Tibial nerve (tissue), 4 donors: ENCODE measurements around the gene TTC21B. TPM values are rescaled to one million over a fixed set of nuclear protein-coding genes. Genes with fewer than 3 reads are reported as not detected.

Experiments used
- DNase-seq, 2 donors: peaks; one replicate each; pipeline ENCODE4 v3.0.0-alpha.2; 2019; ENCODE audit warnings: low spot score in 2 of 2
- H3K27ac ChIP-seq, 4 donors: fragments of 200-600 bp; sonication (generic) in 3 of 4; one replicate each; pipeline ENCODE4 v1.5.1; 2017 to 2019; ENCODE audit warnings: mild to moderate bottlenecking in 1 of 4
- H3K27me3 ChIP-seq, 2 donors: fragments of 200-600 bp; sonication (generic) in 1 of 2; one replicate each; pipeline versions ENCODE4 v1.5.1 to v1.6.0; 2017 to 2019
- H3K36me3 ChIP-seq, 3 donors: fragments of 200-600 bp; sonication (generic); one replicate each; pipeline ENCODE4 v1.5.1; 2018 to 2019
- H3K4me1 ChIP-seq, 4 donors: fragments of 200-600 bp; sonication (generic) in 3 of 4; one replicate each; pipeline ENCODE4 v1.5.1; 2017 to 2019
- H3K4me3 ChIP-seq, 4 donors: fragments of 200-600 bp; sonication (generic) in 3 of 4; one replicate each; pipeline ENCODE4 v1.5.1; 2017 to 2019; ENCODE audit warnings: mild to moderate bottlenecking in 1 of 4, moderate library complexity in 1 of 4
- H3K9me3 ChIP-seq, 4 donors: fragments of 200-600 bp; sonication (generic) in 3 of 4; one replicate each; pipeline ENCODE4 v1.5.1; 2017 to 2019
- EP300 ChIP-seq, 2 donors: sonication (generic); formaldehyde crosslinking; IDR thresholded peaks; one replicate each; pipeline ENCODE4 v1.6.1; 2017; ENCODE audit warnings: antibody characterized with exemption in 2 of 2, mild to moderate bottlenecking in 1 of 2
- POLR2A ChIP-seq, 2 donors: fragments of 450-650 bp; IDR thresholded peaks; one replicate each; pipeline ENCODE4 v1.6.1; 2017; ENCODE audit warnings: antibody characterized with exemption in 2 of 2, mild to moderate bottlenecking in 2 of 2, moderate library complexity in 2 of 2
- WGBS, 2 donors: methylation state at CpG; one replicate each; pipeline ENCODE4 v1.1.5; 2018; 5-methylcytosine and 5-hydroxymethylcytosine counted together
- total RNA-seq, 4 donors: library from RNA; depleted of rRNA; stranded (reverse); fragments of >200 nt; gene quantifications; one replicate each; pipeline ENCODE4 v1.1.0, GENCODE V29; 2016
- TF ChIP-seq, protein P1 (sequence below), 5 experiments: fragments of 200-600 bp in 3 of 5; fragments of 450-650 bp in 2 of 5; sonication (generic) in 3 of 5; IDR thresholded peaks; one replicate each; pipeline ENCODE4 v1.5.1; 2016 to 2019; ENCODE audit warnings: antibody characterized with exemption in 5 of 5, mild to moderate bottlenecking in 3 of 5, moderate library complexity in 2 of 5

TTC21B gene
- total RNA-seq, 4 donors from 2014 or later = 39.6 to 58.8 (median 55.9) TPM

DNA sequence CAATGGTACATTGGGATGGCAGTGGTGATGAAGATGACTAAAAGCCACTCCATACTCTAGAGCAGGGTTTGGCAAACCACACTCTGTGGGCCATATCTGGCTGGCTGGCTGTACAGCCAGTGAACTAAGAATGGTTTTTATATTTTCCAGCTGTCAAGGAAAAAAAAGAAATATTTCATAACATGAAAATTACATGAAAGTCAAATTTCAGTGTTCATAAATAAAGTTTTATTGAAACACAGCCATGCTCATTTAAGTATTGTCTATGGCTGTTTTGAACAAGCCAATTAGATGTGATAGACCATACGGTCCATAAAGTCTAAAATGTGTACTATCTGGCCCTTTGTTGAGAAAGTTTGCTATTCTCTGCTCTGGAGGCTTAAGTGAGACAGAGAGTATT is 1.5 kb downstream of the TTC21B start:
- Histone ChIP-seq H3K27ac (no peak overlapping the region), H3K36me3 (peaks cover 0 to 17% (median 0%) of the 10 kb centered on the region in 3 donors), H3K27me3 (no peaks in the 10 kb centered on the region), H3K4me3 (peak overlapping the region in 1 of 4 donors; percentile 88), H3K4me1 (peaks cover 0 to 50% (median 15%) of the 10 kb centered on the region in 4 donors), H3K9me3 (no peaks in the 10 kb centered on the region)
- WGBS, 2 donors = 0% methylated on average over 1 of the region's 1 CpG
- TF ChIP-seq EP300 (IDR thresholded peaks at IDR 0.05) (no peak), POLR2A (IDR thresholded peaks at IDR 0.05) (no peak)
- TF ChIP-seq, protein P1, sequence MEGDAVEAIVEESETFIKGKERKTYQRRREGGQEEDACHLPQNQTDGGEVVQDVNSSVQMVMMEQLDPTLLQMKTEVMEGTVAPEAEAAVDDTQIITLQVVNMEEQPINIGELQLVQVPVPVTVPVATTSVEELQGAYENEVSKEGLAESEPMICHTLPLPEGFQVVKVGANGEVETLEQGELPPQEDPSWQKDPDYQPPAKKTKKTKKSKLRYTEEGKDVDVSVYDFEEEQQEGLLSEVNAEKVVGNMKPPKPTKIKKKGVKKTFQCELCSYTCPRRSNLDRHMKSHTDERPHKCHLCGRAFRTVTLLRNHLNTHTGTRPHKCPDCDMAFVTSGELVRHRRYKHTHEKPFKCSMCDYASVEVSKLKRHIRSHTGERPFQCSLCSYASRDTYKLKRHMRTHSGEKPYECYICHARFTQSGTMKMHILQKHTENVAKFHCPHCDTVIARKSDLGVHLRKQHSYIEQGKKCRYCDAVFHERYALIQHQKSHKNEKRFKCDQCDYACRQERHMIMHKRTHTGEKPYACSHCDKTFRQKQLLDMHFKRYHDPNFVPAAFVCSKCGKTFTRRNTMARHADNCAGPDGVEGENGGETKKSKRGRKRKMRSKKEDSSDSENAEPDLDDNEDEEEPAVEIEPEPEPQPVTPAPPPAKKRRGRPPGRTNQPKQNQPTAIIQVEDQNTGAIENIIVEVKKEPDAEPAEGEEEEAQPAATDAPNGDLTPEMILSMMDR (IDR thresholded peaks at IDR 0.05) = no peak
- DNase-seq = no peak

DNA sequence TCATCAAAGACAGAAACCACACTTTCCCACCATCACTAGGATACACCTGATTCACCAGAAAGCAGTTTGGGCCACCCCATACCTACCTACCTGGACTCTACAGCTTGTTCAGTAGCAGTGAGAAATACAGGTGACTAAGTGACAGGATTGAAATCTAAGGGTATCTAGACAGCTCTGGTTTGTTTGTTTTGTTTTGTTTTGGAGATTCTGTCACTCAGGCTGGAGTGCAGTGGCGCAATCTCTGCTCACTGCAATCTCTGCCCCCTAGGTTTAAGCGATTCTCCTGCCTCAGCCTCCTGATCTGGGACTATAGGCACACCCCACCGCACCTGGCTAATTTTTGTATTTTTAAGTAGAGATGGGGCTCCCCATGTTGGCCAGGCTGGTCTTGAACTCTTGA is 3.1 kb downstream of the TTC21B start:
- H3K27ac ChIP-seq = no peak overlapping the region
- no peak for DNase-seq
- H3K4me3 ChIP-seq = no peak overlapping the region
- no peaks in the 10 kb centered on the region for H3K27me3 ChIP-seq
- no peaks in the 10 kb centered on the region for H3K9me3 ChIP-seq
- 94 to 96% methylated on average over 3 of the region's 3 CpGs for WGBS, 2 donors
- H3K4me1 ChIP-seq = peaks cover 0 to 47% (median 15%) of the 10 kb centered on the region in 4 donors
- no peak for TF ChIP-seq EP300 (IDR thresholded peaks at IDR 0.05)
- TF ChIP-seq, protein P1 (IDR thresholded peaks at IDR 0.05) = no peak
- TF ChIP-seq POLR2A (IDR thresholded peaks at IDR 0.05) = no peak
- peaks cover 0 to 24% (median 0%) of the 10 kb centered on the region in 3 donors for H3K36me3 ChIP-seq

DNA sequence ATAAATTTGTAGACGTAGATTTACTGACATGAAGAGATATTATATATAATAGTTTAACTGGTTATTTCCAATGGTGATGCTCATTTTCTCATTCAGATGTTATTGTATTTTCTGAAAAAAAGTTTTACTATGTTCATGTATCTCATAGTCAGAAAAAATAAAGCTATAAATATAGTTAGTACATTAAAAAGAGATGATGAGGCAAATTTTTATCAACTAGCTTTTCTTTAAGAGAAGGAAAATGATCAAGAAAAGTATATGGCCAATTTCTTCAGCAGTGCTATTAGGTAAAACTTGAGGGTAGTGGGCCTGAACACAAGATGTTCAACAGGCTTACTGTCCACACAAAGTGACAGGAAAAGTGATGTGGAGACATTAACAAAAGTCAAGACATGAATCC is 11.7 kb downstream of the TTC21B start:
- Histone ChIP-seq H3K27ac (no peak overlapping the region), H3K27me3 (no peaks in the 10 kb centered on the region), H3K4me3 (no peak overlapping the region), H3K9me3 (no peaks in the 10 kb centered on the region), H3K36me3 (peaks cover 0 to 51% (median 2%) of the 10 kb centered on the region in 3 donors), H3K4me1 (peaks cover 0 to 9% (median 0%) of the 10 kb centered on the region in 4 donors)
- no peak for TF ChIP-seq EP300 (IDR thresholded peaks at IDR 0.05)
- TF ChIP-seq, protein P1 (IDR thresholded peaks at IDR 0.05) = no peak
- no peak for TF ChIP-seq POLR2A (IDR thresholded peaks at IDR 0.05)
- WGBS, 2 donors = 96 to 97% methylated on average over 1 of the region's 1 CpG
- DNase-seq = no peak

DNA sequence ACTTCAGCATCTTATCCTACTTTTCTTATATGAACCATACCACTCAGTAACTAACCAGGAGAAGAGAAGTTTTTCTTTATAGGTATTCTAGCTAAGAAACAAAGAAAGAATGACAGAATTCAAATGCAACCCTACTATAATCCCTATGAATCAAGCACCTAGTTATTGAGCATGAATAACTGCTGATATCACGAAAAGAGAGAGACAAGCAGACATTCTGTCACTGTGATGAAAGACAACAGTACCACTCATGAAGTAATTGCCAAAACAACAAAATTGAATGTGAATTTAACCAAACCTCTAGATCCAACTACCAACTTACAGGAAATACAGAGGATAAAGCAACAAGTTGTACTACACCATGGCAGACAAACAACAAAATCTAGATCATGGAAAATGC is 15.3 kb downstream of the TTC21B start:
- 65 to 67% methylated on average over 1 of the region's 1 CpG for WGBS, 2 donors
- Histone ChIP-seq H3K4me1 (peaks cover 0 to under 1% (median 0%) of the 10 kb centered on the region in 4 donors), H3K36me3 (peaks cover 0 to 49% (median 2%) of the 10 kb centered on the region in 3 donors), H3K9me3 (no peaks in the 10 kb centered on the region), H3K4me3 (no peak overlapping the region), H3K27me3 (no peaks in the 10 kb centered on the region), H3K27ac (peak overlapping the region in 1 of 4 donors; percentile 8)
- no peak for DNase-seq
- no peak for TF ChIP-seq EP300 (IDR thresholded peaks at IDR 0.05)
- TF ChIP-seq, protein P1 (IDR thresholded peaks at IDR 0.05) = no peak
- no peak for TF ChIP-seq POLR2A (IDR thresholded peaks at IDR 0.05)

DNA sequence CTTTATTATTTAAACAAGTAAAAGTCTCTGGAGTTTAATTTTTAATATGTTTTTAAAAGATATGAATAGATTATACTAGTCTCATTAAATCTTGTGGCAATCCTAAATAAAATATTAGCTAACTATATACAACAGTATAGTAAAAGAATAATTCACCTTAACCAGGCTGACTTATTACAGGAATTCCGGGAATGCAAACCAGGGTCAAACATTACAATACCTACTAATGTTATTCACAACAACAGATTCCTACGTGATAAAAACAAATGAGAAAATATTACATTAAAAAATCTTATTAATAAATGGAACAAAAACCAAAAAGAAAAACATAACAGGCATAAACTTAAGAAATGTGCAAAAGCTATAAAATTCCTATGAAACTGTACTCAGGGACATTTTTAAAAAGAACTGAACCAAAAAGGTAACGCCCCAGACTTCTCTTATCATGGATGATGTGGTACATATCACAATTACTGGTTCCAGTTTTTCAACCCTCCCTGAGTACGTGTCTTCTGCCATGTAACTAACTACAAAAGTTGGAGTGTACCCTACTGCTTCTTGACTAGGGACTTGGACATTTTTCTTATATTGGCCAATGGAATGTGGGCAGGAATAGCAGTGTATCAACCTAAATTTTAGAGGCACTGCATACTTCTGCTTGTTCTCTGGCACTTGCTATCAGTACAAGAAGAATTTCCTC is 20.2 kb downstream of the TTC21B start:
- H3K4me1 ChIP-seq = no peaks in the 10 kb centered on the region
- H3K27ac ChIP-seq = no peak overlapping the region
- DNase-seq = no peak
- H3K27me3 ChIP-seq = no peaks in the 10 kb centered on the region
- no peaks in the 10 kb centered on the region for H3K9me3 ChIP-seq
- no peak overlapping the region for H3K4me3 ChIP-seq
- WGBS, 2 donors = 86 to 90% methylated on average over 4 of the region's 4 CpGs
- H3K36me3 ChIP-seq = peaks cover 0 to 67% (median 6%) of the 10 kb centered on the region in 3 donors
- TF ChIP-seq EP300 (IDR thresholded peaks at IDR 0.05) = no peak
- no peak for TF ChIP-seq POLR2A (IDR thresholded peaks at IDR 0.05)
- TF ChIP-seq, protein P1 (IDR thresholded peaks at IDR 0.05) = no peak
